ENCODE measurements around the gene ABHD3.

GRCh38 chr18:21629089-21629832 is 75.3 kb downstream of the ABHD3 start:
- no peak for TF ChIP-seq CTCF (IDR thresholded peaks at IDR 0.05)
- TF ChIP-seq POLR2AphosphoS5 (IDR thresholded peaks at IDR 0.05; ENCODE audit: low read depth, low read length), result no peak

All from Panc1 (cell line).